Osteocyte (in vitro differentiated cells): Measurements from ENCODE around the gene TEX261. TPM values are rescaled to one million over a fixed set of nuclear protein-coding genes. Genes with fewer than 3 reads are reported as not detected.

Experiments used
- DNase-seq: peaks from one replicate; pipeline ENCODE4 v3.0.0; 2021; ENCODE audit warnings: mixed read lengths; ENCODE audit not compliant: unreplicated experiment; ENCODE audit errors: extremely low spot score
- H3K27ac Mint-ChIP-seq: one replicate; pipeline ENCODE4 v1.8.0; 2021; ENCODE audit warnings: mild to moderate bottlenecking, mixed read lengths; ENCODE audit not compliant: unreplicated experiment
- H3K27me3 Mint-ChIP-seq: one replicate; pipeline ENCODE4 v1.8.0; 2021; ENCODE audit warnings: mixed read lengths; ENCODE audit not compliant: unreplicated experiment
- H3K36me3 Mint-ChIP-seq: one replicate; pipeline ENCODE4 v1.8.0; 2021; ENCODE audit warnings: mixed read lengths; ENCODE audit not compliant: unreplicated experiment
- H3K4me1 Mint-ChIP-seq: one replicate; pipeline ENCODE4 v1.8.0; 2021; ENCODE audit warnings: mixed read lengths; ENCODE audit not compliant: unreplicated experiment
- H3K4me3 Mint-ChIP-seq: one replicate; pipeline ENCODE4 v1.8.0; 2021; ENCODE audit warnings: mild to moderate bottlenecking, moderate library complexity, mixed read lengths; ENCODE audit not compliant: unreplicated experiment
- H3K9me3 Mint-ChIP-seq: one replicate; pipeline ENCODE4 v1.8.0; 2021; ENCODE audit warnings: mixed read lengths; ENCODE audit not compliant: unreplicated experiment
- CTCF ChIP-seq: fragments of 200-600 bp; sonication (generic); IDR thresholded peaks from 2 replicates; pipeline ENCODE4 v1.5.0; 2021; ENCODE audit warnings: antibody characterized with exemption, mild to moderate bottlenecking, moderate library complexity
- total RNA-seq: library from RNA; stranded (reverse); gene quantifications from 2 replicates; pipeline ENCODE4 v1.2.1, GENCODE V29; 2021

Gene TEX261
- total RNA-seq, 1 donor from 2014 or later = 71.2 TPM

- DNase-seq = peak; percentile 80
- peak; percentile 39 for TF ChIP-seq CTCF
- Mint-ChIP-seq H3K27ac (no peak overlapping the region), H3K27me3 (peaks cover 3% of the 10 kb centered on the region), H3K4me3 (peak overlapping the region; percentile 78), H3K4me1 (peaks cover 19% of the 10 kb centered on the region), H3K36me3 (peaks cover 4% of the 10 kb centered on the region), H3K9me3 (no peaks in the 10 kb centered on the region)
Observed at GRCh38 chr2:70995426-70995729, 705 bp upstream of the TEX261 start.

- peak overlapping the region; percentile 73 for H3K27ac Mint-ChIP-seq
- H3K27me3 Mint-ChIP-seq = peaks cover 3% of the 10 kb centered on the region
- peaks cover 4% of the 10 kb centered on the region for H3K36me3 Mint-ChIP-seq
- DNase-seq = no peak
- no peak for TF ChIP-seq CTCF
- no peaks in the 10 kb centered on the region for H3K9me3 Mint-ChIP-seq
- H3K4me3 Mint-ChIP-seq = peak overlapping the region; percentile 93
- H3K4me1 Mint-ChIP-seq = peaks cover 19% of the 10 kb centered on the region
Observed at GRCh38 chr2:70994009-70994698, 519 bp downstream of the TEX261 start.

- Mint-ChIP-seq H3K4me1 (peaks cover 19% of the 10 kb centered on the region), H3K9me3 (no peaks in the 10 kb centered on the region), H3K27me3 (peaks cover 3% of the 10 kb centered on the region), H3K27ac (no peak overlapping the region), H3K36me3 (peaks cover 8% of the 10 kb centered on the region), H3K4me3 (peak overlapping the region; percentile 93)
- DNase-seq = no peak
- no peak for TF ChIP-seq CTCF
Observed at GRCh38 chr2:70992945-70993853, 1.5 kb downstream of the TEX261 start.

- peaks cover 17% of the 10 kb centered on the region for H3K36me3 Mint-ChIP-seq
- no peaks in the 10 kb centered on the region for H3K27me3 Mint-ChIP-seq
- H3K4me1 Mint-ChIP-seq = peaks cover 19% of the 10 kb centered on the region
- peak overlapping the region; percentile 26 for H3K4me3 Mint-ChIP-seq
- no peak for DNase-seq
- no peak overlapping the region for H3K27ac Mint-ChIP-seq
- no peak for TF ChIP-seq CTCF
- no peaks in the 10 kb centered on the region for H3K9me3 Mint-ChIP-seq
Observed at GRCh38 chr2:70991742-70992141, 2.9 kb downstream of the TEX261 start.

- H3K27ac Mint-ChIP-seq = no peak overlapping the region
- H3K36me3 Mint-ChIP-seq = peaks cover 23% of the 10 kb centered on the region
- H3K4me1 Mint-ChIP-seq = peaks cover 19% of the 10 kb centered on the region
- no peak overlapping the region for H3K4me3 Mint-ChIP-seq
- H3K9me3 Mint-ChIP-seq = no peaks in the 10 kb centered on the region
- TF ChIP-seq CTCF = no peak
- no peaks in the 10 kb centered on the region for H3K27me3 Mint-ChIP-seq
- no peak for DNase-seq
Observed at GRCh38 chr2:70991142-70991541, 3.5 kb downstream of the TEX261 start.
